ENCODE data around the gene CLCN3.

The CLCN3 gene

GRCh38 chr4:169761846-169762245 is 141.5 kb downstream of the CLCN3 start:
- TF ChIP-seq POLR2AphosphoS5 (IDR thresholded peaks at IDR 0.05; ENCODE audit: low read depth, low read length) (no peak), REST (IDR thresholded peaks at IDR 0.05; ENCODE audit: insufficient read depth in 1 of 2, low read depth in 2 of 2, low read length in 2 of 2) (no peak), SIN3A (IDR thresholded peaks at IDR 0.05; ENCODE audit: borderline replicate concordance, insufficient read depth, low read length) (no peak), FOXP2 (optimal IDR thresholded peaks at IDR 0.05; ENCODE audit: borderline replicate concordance, extremely low read depth, extremely low read length, insufficient read depth) (no peak), TAF1 (IDR thresholded peaks at IDR 0.05; ENCODE audit: borderline replicate concordance, insufficient read depth, low read length) (no peak)

- no peak for TF ChIP-seq TAF1 (IDR thresholded peaks at IDR 0.05; ENCODE audit: borderline replicate concordance, insufficient read depth, low read length)
- TF ChIP-seq SIN3A (IDR thresholded peaks at IDR 0.05; ENCODE audit: borderline replicate concordance, insufficient read depth, low read length), result no peak
- TF ChIP-seq POLR2AphosphoS5 (IDR thresholded peaks at IDR 0.05; ENCODE audit: low read depth, low read length), result no peak
- TF ChIP-seq REST (IDR thresholded peaks at IDR 0.05; ENCODE audit: insufficient read depth in 1 of 2, low read depth in 2 of 2, low read length in 2 of 2), result no peak
- TF ChIP-seq FOXP2 (optimal IDR thresholded peaks at IDR 0.05; ENCODE audit: borderline replicate concordance, extremely low read depth, extremely low read length, insufficient read depth), result no peak
Observed at GRCh38 chr4:169765835-169766234, 145.5 kb downstream of the CLCN3 start.

- TF ChIP-seq POLR2AphosphoS5 (IDR thresholded peaks at IDR 0.05; ENCODE audit: low read depth, low read length) (no peak), FOXP2 (optimal IDR thresholded peaks at IDR 0.05; ENCODE audit: borderline replicate concordance, extremely low read depth, extremely low read length, insufficient read depth) (no peak), SIN3A (IDR thresholded peaks at IDR 0.05; ENCODE audit: borderline replicate concordance, insufficient read depth, low read length) (no peak), TAF1 (IDR thresholded peaks at IDR 0.05; ENCODE audit: borderline replicate concordance, insufficient read depth, low read length) (no peak), REST (IDR thresholded peaks at IDR 0.05; ENCODE audit: insufficient read depth in 1 of 2, low read depth in 2 of 2, low read length in 2 of 2) (no peak)
Observed at GRCh38 chr4:169766741-169767140, 146.4 kb downstream of the CLCN3 start.

- no peak for TF ChIP-seq REST (IDR thresholded peaks at IDR 0.05; ENCODE audit: insufficient read depth in 1 of 2, low read depth in 2 of 2, low read length in 2 of 2)
Observed at GRCh38 chr4:169768385-169768784, 148.0 kb downstream of the CLCN3 start.

GRCh38 chr4:169770416-169770815 is 150.0 kb downstream of the CLCN3 start:
- TF ChIP-seq REST (IDR thresholded peaks at IDR 0.05; ENCODE audit: insufficient read depth in 1 of 2, low read depth in 2 of 2, low read length in 2 of 2) (no peak), TAF1 (IDR thresholded peaks at IDR 0.05; ENCODE audit: borderline replicate concordance, insufficient read depth, low read length) (no peak), SIN3A (IDR thresholded peaks at IDR 0.05; ENCODE audit: borderline replicate concordance, insufficient read depth, low read length) (no peak), POLR2AphosphoS5 (IDR thresholded peaks at IDR 0.05; ENCODE audit: low read depth, low read length) (no peak), FOXP2 (optimal IDR thresholded peaks at IDR 0.05; ENCODE audit: borderline replicate concordance, extremely low read depth, extremely low read length, insufficient read depth) (no peak)
